Measurements from ENCODE around the gene TSSK3. TPM values are rescaled to one million over a fixed set of nuclear protein-coding genes. Genes with fewer than 3 reads are reported as not detected.

TSSK3 gene
- total RNA-seq, 4 donors from 2014 or later, result 1.8 TPM; not detected in 3

GRCh38 chr1:32332290-32333079, 29.9 kb upstream of the TSSK3 start:
- Histone ChIP-seq H3K9me3 (no peaks in the 10 kb centered on the region), H3K4me1 (peaks cover 4 to 6% of the 10 kb centered on the region in 2 donors), H3K36me3 (peaks cover 0 to 46% of the 10 kb centered on the region in 2 donors), H3K27ac (no peak overlapping the region), H3K4me3 (no peak overlapping the region), H3K27me3 (no peaks in the 10 kb centered on the region)
- ATAC-seq (no peak), DNase-seq (no peak)
- in situ Hi-C loops (cut with MboI; ENCODE audit: low sequenced_read_pairs in 4 of 4), result no loop called here
- intact Hi-C loops (cut with DNase I; ENCODE audit: low total_unique reads), result no loop called here
- TF ChIP-seq POLR2A (IDR thresholded peaks at IDR 0.05), result no peak
- TF ChIP-seq, protein P1, sequence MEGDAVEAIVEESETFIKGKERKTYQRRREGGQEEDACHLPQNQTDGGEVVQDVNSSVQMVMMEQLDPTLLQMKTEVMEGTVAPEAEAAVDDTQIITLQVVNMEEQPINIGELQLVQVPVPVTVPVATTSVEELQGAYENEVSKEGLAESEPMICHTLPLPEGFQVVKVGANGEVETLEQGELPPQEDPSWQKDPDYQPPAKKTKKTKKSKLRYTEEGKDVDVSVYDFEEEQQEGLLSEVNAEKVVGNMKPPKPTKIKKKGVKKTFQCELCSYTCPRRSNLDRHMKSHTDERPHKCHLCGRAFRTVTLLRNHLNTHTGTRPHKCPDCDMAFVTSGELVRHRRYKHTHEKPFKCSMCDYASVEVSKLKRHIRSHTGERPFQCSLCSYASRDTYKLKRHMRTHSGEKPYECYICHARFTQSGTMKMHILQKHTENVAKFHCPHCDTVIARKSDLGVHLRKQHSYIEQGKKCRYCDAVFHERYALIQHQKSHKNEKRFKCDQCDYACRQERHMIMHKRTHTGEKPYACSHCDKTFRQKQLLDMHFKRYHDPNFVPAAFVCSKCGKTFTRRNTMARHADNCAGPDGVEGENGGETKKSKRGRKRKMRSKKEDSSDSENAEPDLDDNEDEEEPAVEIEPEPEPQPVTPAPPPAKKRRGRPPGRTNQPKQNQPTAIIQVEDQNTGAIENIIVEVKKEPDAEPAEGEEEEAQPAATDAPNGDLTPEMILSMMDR (IDR thresholded peaks at IDR 0.05 in 4 of 5, conservative IDR thresholded peaks at IDR 0.05 in 1 of 5), result no peak

DNA sequence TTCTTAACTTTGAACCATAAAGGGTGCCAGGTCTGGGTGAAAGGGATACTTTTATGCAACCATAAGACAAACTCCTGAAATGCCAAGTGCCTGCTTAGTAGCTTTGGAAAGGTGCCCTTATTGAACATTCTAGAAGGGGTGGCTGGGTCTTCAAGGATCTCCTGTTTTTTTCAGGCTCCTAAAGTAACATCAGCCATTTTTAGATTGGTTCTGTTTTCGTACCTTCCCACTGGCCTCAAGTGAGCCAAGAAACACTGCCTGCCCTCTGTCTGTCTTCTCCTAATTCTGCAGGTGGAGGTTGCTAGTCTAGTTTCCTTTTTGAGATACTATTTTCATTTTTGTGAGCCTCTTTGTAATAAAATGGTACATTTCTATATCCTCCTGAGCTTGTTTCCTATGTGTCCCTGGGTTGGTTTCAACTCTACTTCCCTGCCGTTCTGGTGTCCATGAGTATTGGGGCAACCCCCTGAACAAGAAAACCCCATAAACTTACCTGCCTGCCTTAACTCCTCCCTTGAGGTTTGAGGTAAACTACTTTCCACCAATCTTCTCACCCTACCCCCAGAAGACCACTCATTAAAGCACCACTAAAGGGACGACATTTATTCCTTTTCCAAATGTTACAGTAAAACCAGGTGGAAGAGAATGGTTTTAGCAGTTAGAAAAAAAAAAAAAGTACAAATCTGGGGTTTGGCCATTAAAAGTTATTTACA, 28.9 kb upstream of the TSSK3 start:
- no peak for ATAC-seq
- intact Hi-C loops (cut with DNase I; ENCODE audit: low total_unique reads) (no loop called here), in situ Hi-C loops (cut with MboI; ENCODE audit: low sequenced_read_pairs in 4 of 4) (no loop called here)

DNA sequence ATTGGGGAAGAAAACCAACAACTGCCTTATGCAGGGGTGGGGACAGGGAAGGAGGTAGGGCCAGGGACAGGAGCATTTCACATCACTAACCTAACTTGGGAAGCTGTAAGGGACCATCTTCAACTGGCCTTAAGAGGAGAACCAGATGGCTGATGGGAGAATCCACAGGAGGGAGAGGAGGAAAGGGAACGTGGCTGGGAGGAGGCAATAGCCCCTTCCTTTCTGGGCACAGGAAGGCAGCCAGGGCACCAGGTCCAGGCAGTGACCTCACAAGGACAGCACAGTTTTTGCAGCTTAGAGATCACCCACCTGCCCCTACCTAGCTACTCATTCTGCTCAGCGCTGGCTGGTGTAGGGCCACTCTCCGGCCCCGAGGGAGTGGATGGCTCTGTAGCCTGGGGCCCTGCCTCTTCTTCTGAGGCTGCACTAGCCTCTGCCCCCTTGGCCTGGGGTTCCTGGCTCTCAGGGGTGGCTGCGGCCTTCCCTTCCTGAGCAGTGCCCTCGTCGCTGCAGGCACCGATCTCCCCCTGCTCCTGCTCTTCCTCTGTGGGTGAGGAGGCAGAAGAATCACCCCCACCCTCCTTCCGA, 28.0 kb upstream of the TSSK3 start:
- H3K4me3 ChIP-seq, result peak overlapping the region in 1 of 4 donors; percentile 58
- H3K27ac ChIP-seq, result no peak overlapping the region
- H3K36me3 ChIP-seq, result peaks cover 0 to 29% of the 10 kb centered on the region in 2 donors
- no peaks in the 10 kb centered on the region for H3K27me3 ChIP-seq
- in situ Hi-C loops (cut with MboI; ENCODE audit: low sequenced_read_pairs in 4 of 4), result no loop called here
- DNase-seq (no peak), ATAC-seq (no peak)
- intact Hi-C loops (cut with DNase I; ENCODE audit: low total_unique reads), result loop anchor here (2.0 kb wide), 1 partner anchor 42 kb away; the partner anchor contains the start of gene HDAC1
- no peaks in the 10 kb centered on the region for H3K9me3 ChIP-seq
- H3K4me1 ChIP-seq, result peaks cover 4 to 6% of the 10 kb centered on the region in 2 donors
- TF ChIP-seq, protein P1 (IDR thresholded peaks at IDR 0.05 in 4 of 5, conservative IDR thresholded peaks at IDR 0.05 in 1 of 5), result no peak
- TF ChIP-seq POLR2A (IDR thresholded peaks at IDR 0.05), result no peak

More for the DNA sequence above, 28.9 kb upstream of the TSSK3 start:
- no peaks in the 10 kb centered on the region for H3K9me3 ChIP-seq
- no peaks in the 10 kb centered on the region for H3K27me3 ChIP-seq
- H3K27ac ChIP-seq, result no peak overlapping the region
- H3K4me1 ChIP-seq, result peaks cover 4 to 6% of the 10 kb centered on the region in 2 donors
- H3K4me3 ChIP-seq, result no peak overlapping the region
- no peak for TF ChIP-seq POLR2A (IDR thresholded peaks at IDR 0.05)
- TF ChIP-seq, protein P1 (IDR thresholded peaks at IDR 0.05 in 4 of 5, conservative IDR thresholded peaks at IDR 0.05 in 1 of 5), result no peak
- peaks cover 0 to 37% of the 10 kb centered on the region in 2 donors for H3K36me3 ChIP-seq
- no peak for DNase-seq

DNA sequence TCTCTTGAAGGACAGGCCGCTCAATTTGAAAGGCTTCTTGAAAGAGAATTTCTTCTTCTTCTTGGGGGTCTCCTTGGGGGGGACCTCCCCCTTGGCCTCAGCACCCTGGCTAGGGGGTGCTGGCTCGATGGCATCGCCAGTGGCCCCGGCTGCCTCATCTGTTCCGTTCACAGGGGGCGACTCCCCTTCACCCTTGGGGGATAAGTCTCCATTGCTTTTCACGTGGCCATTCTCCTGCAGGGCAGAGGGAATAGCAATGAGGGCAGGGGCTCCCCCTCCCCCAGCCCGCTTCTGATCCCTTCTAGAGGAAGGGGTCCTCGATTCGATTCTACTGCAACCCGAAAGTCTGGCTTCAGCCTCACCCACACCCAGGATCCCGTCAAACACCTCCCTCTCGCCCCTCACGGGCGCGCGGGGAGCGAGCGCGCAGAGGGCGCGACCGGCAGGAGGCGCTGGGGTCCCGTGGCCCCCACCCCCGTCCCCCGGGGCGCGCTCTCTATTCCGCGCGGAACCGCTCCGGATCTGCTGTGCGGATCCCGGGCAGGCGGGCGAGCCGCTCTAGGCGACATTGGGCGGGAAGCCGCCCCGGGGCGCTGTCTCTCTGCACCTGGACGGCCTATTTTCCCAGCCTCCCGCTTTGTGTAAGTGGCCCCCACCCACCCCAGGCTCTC, 27.3 kb upstream of the TSSK3 start:
- intact Hi-C loops (cut with DNase I; ENCODE audit: low total_unique reads) (loop anchor here (1.0 to 2.0 kb wide), 2 partner anchors 28 to 42 kb away; partner anchors contain the start of gene HDAC1), in situ Hi-C loops (cut with MboI; ENCODE audit: low sequenced_read_pairs in 4 of 4) (no loop called here)
- H3K27me3 ChIP-seq, result no peaks in the 10 kb centered on the region
- no peak for TF ChIP-seq POLR2A (IDR thresholded peaks at IDR 0.05)
- TF ChIP-seq, protein P1 (IDR thresholded peaks at IDR 0.05 in 4 of 5, conservative IDR thresholded peaks at IDR 0.05 in 1 of 5), result peak; percentile 18 to 65 (median 55)
- DNase-seq (no peak), ATAC-seq (peak; percentile 27 to 54)
- H3K4me1 ChIP-seq, result peaks cover 4 to 6% of the 10 kb centered on the region in 2 donors
- H3K9me3 ChIP-seq, result no peaks in the 10 kb centered on the region
- H3K36me3 ChIP-seq, result peaks cover 0 to 23% of the 10 kb centered on the region in 2 donors
- peak overlapping the region; percentile 52 to 74 (median 64) for H3K4me3 ChIP-seq
- peak overlapping the region in 3 of 4 donors; percentile 33 to 62 (median 40) for H3K27ac ChIP-seq

All from gastrocnemius medialis (tissue), 4 donors.